Mesenteric fat pad (tissue), 1 donor: ENCODE data around the gene HJV. TPM values are rescaled to one million over a fixed set of nuclear protein-coding genes. Genes with fewer than 3 reads are reported as not detected.

ENCODE experiments used
- DNase-seq: peaks from one replicate; pipeline ENCODE4 v3.0.0-alpha.2; 2020; ENCODE audit warnings: low spot score
- total RNA-seq: library from RNA; stranded (reverse); fragmentation: NEBNext Ultra II Directional; extraction: Animal tissue kit (Norgen Biotek cat#: 25700); gene quantifications from one replicate; pipeline ENCODE4 v1.2.1, GENCODE V29; 2021
- donor health status: DM: yes; HTN: yes; CAD: no.

Gene HJV
- total RNA-seq, 1 donor from 2014 or later, result not detected

GRCh38 chr1:146022403-146023127, 1.0 kb upstream of the HJV start:
- DNase-seq, result no peak

- no peak for DNase-seq
Observed at GRCh38 chr1:146021050-146021445, 487 bp downstream of the HJV start.

GRCh38 chr1:146020058-146021049, 1.2 kb downstream of the HJV start:
- DNase-seq, result no peak

- DNase-seq, result no peak
Observed at GRCh38 chr1:146019231-146020057, 2.1 kb downstream of the HJV start.

DNA sequence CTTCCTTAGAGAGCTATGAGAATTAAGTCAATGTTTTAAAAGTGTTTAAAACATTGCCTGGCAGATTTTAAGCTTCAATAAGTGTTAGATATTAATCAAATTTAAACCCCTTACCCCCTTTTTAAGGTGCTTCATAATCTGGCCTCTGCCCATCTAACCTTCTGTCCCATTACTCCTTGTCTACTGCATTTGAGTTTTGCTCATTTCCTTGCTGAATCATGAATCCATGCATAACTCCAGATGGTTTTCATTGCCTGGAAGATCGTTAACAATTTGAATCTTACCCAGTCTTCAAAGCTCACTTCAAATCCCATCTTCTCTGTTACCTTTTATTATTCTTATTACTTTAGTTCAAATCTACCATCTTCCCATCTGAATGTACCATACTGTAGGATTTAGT, 4.6 kb downstream of the HJV start:
- DNase-seq, result no peak

DNA sequence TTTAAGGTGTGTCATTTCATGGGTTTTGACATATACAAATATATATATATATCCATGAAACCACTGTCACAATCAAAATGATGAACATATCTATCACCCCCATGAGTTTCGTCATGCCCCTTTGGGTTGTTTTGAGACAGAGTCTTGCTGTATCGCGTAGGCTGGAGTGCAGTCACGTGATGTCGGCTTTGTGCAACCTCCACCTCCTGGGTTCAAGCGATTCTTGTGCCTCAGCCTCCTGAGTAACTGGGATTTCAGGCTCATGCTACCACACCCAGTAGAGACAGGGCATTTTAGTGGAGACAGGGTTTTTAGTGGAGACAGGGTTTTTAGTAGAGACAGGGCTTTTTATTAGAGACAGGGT, 8.0 kb downstream of the HJV start:
- DNase-seq, result no peak

DNA sequence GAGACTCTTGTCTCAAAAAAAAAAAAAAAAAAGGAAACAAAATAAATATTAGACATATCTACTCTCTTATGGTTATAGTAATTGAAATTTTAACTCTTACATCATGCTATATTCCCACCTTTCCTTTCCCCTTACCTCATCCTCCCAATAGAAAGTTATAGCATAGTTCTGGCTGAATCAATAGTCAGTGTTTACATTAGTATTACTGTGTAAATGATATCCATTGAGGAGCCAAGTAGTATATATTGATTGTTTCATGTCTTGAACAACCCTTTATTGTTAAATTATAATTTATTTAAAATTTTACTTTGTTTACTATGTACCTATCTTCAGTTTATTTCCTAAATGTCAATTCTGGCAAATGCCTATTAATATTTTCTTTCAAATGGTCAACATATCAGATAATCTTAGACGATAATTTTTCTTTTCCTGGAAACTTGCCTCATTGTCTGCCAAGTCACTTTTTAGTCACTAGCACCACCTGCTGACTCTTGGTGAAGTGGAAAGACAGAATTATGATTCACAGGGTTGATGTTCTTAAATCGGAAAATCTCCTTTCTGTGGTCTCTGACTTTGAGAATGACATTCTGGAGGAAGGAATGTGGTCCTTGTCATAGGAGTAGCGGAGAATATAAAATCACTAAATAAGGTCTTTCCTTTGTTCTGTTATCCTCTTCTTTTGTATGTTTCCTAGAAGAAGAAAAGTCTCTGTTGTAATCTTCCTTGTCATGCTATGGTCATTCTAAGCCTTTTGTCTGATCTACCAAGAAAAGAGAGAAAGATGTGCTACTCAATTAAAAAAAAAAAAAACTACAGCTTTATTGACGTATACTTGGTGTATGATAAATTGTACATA, 8.6 kb downstream of the HJV start:
- no peak for DNase-seq

- no peak for DNase-seq
Observed at GRCh38 chr1:146010126-146010738, 11.3 kb downstream of the HJV start.

DNA sequence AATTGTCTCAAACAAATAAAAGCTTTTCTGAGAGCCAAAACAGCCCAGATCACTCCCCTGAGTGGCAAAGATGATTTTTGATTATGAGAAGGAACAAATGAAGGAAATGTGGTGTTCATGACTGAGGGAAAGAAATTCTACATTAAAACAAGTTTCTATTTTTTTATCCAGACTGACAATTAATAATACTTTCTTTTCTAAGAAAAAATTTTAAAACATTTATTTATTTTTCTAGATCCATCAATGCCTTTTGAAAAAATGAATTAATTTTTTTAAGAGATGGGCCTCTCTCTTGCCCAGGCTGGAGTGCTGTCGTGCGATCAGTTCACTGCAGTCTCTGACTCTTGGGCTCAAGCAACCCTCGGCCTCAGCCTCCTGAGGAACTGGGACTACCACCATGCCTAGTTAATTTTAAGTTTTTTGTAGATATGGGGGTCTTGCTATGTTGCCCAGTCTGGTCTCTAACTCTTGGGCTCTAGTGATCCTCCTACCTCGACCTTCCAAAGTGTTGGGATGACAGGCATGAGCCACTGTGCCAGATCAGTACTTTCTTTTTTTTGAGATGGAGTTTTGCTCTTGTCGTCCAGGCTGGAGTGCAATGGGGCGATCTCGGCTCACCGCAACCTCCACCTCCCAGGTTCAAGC, 13.9 kb downstream of the HJV start:
- no peak for DNase-seq

- no peak for DNase-seq
Observed at GRCh38 chr1:146001709-146002108, 19.8 kb downstream of the HJV start.

GRCh38 chr1:145999321-146000024, 22.1 kb downstream of the HJV start:
- no peak for DNase-seq

- no peak for DNase-seq
Observed at GRCh38 chr1:145997718-145998023, 23.9 kb downstream of the HJV start.

- no peak for DNase-seq
Observed at GRCh38 chr1:145997016-145997717, 24.4 kb downstream of the HJV start.

DNA sequence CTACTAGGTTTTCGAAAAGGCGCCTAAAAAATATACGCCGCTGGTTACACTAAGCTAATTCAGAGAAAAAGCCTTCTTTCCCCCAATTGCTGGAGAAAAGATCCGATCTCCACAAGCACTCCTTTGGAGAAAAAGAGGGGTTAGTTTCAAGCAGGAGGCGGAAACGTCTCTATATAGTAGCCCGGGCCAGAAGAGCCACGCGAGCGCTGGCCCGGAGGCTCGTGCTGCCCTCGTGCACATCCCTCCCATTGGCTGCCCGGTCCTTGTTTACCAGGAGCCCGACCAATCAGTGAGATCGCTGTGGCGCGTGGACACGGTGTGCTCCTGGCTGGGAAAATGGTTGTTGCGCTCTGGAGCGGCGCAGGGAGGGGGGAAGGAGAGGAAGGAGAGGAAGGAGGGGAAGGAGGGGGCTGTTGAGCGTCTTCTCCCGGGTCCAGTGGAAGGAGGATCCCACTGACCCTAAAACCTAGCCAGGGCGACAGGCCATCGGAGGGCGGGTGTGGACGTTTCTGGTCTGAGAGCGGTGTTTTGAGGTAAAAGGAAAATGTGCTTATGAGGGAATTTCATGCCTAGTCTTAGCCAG, 25.0 kb downstream of the HJV start, which contains the start of gene TXNIP:
TSS of gene TXNIP (minus strand) at position 147 of the 583 bp plus-strand sequence. CDS start 313 bp downstream, outside the sequence.
- peak; percentile 99 for DNase-seq

DNA sequence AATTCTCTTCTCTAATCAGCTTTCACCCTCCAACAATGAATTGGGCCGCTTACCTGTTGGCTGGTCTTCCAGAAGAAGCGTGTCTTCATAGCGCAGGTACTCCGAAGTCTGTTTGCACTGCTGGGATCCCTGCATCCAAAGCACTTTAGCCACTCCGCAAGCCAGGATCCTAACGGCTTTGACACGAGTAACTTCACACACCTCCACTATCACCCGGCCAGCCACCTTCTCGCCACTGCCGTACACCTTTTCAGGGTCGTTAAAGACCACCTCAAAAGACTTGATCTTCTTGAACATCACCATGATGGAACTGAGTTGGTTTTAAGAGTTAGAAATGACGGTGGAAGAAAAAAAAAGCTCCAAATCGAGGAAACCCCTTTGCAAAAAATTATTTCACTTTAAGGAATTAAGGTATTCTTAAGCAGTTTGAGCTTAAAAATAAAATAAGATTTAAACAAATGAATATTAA, 25.5 kb downstream of the HJV start:
- no peak for DNase-seq

GRCh38 chr1:145995148-145995881, 26.2 kb downstream of the HJV start:
- DNase-seq, result no peak
